Left renal cortex interstitium (tissue), 4 donors: Measurements from ENCODE around the gene VTI1B. TPM values are rescaled to one million over a fixed set of nuclear protein-coding genes. Genes with fewer than 3 reads are reported as not detected.

ENCODE experiments used
- DNase-seq, 4 donors: peaks; one replicate each; pipeline ENCODE4 v3.0.0-alpha.2; 2013; ENCODE audit warnings: low read depth in 4 of 4, low spot score in 2 of 4, missing footprints in 1 of 4
- polyA plus RNA-seq, 4 donors: library from polyadenylated mRNA; unstranded; fragments of 120-200 nt; gene quantifications; one replicate each; pipeline ENCODE4 v1.2.1, GENCODE V29; 2013; ENCODE audit not compliant: insufficient read length in 4 of 4

Gene VTI1B
- polyA plus RNA-seq, 4 donors = 99.0 to 130 (median 109) TPM

DNA sequence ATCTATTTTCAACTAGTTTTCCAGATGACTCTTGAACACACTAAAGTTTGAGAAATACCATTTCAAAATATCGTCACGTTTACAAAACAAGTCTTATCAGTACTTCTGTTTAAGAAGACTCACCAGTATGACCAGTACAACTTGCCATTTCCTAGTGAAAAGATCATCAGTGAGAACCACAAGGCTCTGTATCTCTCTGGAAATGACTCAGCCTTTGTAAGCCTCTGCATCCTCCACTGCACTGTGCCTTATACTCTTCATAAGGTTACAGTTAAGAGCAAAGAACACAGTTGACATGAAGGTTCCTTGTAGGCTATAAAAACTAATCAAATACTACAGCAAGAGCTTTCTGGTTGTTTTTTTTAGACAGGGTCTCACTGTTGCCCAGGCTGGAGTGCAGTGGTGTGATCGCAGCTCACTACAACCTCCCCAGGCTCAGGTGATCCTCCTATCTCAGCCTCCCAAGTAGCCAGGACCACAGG lies 5.7 kb upstream of the VTI1B start:
- DNase-seq = no peak

DNA sequence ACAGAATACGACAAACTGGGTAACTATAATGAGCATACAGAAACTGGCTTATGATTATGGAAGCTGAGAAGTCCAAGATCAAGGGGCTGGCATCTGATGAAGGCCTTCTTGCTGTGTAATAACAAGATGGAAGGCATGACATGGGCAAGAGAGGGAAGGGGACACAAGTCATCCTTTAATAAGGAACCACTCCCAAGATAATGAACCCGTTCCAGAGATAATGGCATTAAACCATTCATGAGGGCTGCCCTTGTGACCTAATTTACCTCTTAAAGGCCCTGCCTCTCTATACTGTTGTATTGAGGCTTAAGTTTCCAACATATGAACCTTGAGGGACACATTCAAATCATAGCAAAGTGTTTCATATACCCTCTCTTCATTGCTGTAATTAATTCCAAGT lies 4.6 kb upstream of the VTI1B start:
- DNase-seq = no peak

DNA sequence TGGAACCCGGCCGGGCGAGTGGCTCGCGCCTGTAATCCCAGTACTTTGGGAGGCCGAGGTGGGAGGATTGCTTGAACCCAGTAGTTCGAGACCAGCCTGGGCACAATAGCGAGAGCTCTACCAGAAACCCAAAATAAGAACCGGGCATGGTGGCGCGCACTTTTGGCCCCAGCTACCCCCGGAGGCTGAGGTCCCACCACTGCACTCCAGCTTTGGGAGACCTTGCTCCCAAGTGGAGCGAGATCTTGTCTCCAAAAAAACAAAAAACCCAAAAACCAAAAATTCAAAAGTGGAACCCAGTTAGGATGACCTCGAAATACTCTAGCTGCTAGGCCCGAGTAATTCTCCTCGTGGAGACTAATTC lies 769 bp upstream of the VTI1B start:
- DNase-seq = no peak

DNA sequence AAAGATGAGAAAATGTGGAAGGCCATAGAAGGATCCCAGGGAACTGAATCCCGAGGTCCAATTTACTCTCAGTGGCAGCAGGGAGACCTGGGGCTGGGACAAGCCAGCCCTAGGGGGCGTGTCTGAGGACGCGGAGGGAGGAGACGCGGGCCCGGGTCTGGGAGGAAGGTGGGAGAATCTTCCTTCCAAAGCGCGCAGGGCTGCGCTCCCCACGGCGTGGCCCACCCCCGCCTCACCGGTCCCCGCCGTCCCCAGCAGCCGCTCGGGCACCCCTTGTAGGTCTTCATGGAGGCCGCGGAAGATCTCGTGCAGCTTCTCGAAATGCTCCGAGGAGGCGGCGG lies 323 bp downstream of the VTI1B start:
- peak in 3 of 4 donors; percentile 45 to 70 (median 54) for DNase-seq

DNA sequence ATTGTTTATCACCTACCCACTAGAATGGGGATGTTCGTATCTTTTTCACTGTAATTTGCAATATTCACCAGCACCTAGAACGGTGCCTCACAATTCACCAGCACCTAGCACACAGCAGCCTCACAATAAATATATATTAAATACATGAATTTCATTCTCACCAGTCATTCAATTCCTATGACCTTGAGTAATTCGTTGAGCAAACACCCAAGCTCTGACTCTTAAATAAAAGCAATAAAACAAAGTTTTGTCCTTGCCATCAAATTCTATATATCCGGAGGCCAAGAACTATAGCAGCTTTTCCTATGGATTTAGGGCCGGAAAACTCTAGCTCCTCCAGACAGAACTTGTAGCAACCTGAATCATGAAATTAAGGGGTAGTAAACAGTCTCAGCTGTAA lies 981 bp downstream of the VTI1B start:
- no peak for DNase-seq

DNA sequence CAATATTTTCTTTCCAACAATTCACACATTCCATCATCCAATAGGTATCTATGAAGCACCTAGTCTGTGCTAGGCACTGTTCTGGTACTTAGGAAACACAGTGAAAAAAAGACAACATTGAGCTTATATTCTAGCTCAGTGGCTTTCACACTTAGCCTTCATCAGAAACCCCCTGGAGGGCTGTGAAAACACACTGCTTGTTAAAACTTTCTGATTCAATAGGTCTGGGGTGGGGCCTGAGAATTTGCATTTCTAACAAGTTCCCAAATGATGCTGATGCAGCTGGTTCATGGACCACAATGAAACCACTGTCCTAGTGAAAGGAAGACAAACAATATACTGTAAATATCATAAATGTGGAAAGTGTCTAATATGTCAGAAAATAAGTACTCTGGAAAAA lies 5.9 kb downstream of the VTI1B start:
- DNase-seq = no peak

DNA sequence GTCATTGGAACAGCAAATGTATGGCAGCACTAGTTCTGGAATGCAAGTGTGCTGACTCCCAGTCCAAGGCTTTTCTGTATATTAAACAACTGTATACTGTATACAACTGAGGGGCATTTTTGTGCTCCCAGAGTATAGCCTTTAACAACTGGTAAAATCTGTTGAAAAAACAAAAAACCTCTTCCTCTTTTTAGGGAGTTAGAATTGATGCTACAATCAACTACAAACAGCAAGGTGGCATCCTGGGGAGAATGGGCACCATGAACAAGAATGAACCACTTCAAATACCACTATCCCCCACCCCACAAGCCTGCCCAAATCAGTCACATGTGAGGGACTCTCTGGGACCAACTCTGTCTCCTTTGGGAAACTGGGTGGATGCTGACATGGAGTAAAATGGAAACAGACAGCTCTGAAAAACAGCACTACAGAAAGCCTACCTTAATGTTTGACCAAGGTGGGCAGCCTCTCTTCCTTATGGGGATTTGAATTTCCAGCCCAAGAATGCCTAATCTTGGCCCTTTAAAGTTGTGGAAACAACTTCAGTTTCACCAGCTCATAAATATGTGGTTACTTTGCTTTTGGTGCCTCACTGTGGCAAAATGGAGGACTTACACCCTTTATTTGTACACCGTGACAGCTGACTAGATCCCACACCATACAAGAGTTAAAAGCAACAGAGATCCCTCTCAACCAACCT lies 7.5 kb downstream of the VTI1B start:
- peak in 1 of 4 donors; percentile 52 for DNase-seq

DNA sequence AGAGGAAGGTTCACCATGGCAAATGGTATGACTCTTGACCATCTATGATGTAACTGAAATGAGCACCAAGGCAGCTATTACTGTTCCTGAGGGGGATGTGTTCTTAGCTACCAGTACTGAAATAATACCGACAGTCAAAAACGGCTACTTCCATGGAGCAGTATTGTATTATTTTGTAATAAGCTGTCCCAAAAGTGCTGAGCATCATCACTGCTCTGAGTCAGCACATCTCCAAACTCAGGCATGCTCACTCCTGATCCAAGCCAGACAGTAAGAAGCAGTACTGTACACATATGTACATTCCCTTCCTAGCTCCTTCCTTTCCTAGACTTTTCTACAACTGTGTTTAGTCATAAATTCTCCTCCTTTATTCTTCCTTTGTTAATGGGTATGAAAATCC lies 8.6 kb downstream of the VTI1B start:
- DNase-seq = no peak

DNA sequence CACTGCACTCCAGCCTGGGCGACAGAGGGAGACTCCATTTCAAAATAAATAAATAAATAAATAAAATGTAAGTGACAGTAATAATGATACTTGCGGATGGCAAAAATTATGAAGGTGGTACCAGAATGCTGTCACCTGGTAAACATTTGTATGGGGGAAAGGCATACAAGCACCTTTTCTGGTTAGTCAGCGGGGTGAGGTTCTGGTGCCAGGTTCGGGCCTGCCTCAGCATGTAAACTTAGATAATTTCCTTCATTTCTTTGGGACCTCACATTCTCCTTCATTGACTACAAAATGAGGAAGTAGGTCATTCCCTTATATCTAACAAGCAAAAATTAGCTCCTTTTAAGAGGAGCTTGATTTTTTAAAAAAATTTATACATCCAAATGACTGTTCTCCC lies 10.8 kb downstream of the VTI1B start:
- DNase-seq = no peak

DNA sequence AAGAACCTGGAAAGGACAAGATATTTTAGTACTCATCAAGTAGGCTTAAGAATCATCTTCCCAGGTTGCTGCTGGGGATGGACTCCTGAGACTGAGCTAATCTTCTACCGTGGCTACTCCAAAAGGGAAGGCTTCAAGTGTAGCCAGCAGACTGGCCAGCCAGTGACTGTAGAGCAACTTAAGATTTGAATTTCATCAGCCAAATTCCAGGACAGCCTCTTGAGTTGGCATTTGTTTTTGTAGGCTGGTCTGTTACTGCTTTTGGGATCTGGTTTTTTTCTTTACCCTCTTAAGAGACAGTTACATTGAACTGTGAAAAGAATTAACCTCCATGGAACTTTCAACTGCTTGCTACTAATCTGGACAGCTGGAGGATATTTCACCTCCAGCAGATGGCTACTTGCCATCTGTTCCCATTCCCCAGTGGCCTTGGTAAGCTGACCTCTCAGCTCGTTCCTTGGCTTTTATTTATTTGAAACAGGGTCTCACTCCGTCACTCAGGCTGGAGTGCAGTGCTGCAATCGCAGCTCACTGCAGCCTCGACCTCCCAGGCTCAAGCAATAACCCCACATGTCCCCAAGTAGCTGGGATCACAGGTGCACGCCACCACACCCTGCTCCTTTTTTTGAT lies 20.7 kb downstream of the VTI1B start:
- DNase-seq = no peak

DNA sequence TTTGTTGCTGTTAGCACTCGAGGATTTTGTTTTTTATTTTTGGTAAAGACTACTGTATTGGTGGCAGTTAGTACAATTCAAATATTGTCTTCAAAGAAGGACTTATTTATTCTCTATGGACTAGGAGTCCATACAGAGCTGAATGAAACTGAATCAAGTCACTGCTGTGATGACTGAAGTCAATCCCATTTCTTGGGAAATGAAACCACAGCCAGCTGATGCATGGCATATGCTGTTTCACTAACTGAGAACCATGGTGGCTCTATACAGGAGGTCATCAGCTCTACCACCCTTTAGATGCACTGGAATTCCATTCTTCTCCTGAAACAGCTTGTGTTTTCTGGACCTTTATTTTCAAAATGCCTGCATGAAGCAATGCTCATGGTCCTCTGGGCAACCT lies 22.2 kb downstream of the VTI1B start:
- DNase-seq = no peak

DNA sequence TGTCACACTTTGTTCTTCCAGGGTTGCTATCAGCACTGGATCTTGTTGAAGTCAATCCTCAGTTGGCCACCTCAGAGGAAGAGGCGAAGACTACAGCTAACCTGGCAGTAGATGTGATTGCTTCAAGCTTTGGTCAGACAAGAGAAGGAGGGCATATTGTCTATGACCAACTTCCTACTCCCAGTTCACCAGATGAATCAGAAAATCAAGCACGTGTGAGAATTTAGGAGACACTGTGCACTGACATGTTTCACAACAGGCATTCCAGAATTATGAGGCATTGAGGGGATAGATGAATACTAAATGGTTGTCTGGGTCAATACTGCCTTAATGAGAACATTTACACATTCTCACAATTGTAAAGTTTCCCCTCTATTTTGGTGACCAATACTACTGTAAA lies 23.7 kb downstream of the VTI1B start:
- no peak for DNase-seq

DNA sequence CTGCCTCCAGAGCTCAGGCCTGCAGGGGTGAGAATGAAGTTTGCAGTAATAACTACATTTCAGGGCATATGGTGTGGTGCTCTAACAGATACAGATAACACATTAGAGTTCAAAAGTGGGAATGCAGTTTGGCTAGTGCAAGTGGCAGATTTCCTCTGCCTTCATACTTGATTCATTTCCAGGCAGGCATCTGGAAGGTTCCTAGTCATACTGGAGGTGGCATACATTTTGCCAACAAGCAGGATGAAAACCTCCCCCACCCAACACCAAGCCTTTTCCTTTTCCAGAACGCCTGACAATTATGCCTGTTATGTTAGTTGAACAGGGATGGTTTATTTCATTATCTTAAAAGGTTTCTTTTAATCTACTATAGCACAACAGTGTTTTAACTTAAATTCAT lies 24.3 kb downstream of the VTI1B start:
- DNase-seq = no peak

DNA sequence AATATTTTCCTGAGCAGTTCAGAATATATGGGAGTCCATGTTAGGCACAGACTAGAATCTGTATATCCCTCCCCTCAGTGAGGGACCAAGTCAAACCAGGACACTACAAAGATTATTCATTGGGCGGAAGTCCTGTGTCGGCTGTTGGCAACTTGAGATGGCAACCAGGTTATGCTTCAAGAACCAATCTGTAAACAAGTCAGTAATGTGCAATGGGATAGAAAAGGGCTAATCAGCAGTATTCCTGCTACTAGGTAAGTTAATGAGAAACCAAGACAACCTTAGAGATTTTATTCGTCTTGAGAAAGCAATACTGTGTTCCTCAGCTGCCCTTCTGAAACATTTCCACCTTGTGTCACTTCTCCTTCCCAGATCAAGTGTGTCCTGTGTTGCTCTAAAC lies 28.3 kb downstream of the VTI1B start:
- no peak for DNase-seq

DNA sequence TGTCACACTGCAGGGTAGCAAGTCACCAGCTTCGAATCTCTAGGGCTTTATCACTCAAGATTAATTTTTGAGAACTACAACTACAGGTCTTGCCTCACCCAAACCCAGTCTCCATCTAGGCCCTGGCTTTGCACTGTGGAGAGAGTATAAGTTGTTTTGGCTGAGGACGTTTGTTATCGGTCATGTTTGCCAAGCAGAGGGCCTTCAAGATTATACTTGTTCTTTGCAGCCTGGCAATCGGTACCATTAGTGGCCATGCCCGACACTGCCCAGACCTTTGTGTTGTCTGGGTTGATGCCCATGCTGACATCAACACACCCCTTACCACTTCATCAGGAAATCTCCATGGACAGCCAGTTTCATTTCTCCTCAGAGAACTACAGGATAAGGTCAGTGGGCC lies 29.0 kb downstream of the VTI1B start:
- DNase-seq = no peak

DNA sequence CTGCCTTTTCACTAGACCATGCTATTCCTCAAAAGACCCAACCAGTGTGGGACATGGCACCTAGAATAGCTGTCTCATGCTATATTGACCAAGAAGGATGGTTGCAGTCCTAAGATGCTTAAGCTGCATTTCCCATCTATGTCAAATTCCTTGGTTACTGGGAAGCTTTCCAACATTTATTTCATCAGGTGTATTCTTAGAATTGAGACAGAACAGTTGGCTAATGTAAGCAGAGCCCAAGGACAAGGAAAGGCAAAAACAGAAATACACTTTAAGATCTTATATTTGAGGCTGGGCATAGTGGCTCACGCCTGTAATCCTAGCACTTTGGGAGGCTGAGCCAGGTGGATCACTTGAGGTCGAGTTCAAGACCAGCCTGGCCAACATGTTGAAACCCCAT lies 30.0 kb downstream of the VTI1B start:
- DNase-seq = no peak

DNA sequence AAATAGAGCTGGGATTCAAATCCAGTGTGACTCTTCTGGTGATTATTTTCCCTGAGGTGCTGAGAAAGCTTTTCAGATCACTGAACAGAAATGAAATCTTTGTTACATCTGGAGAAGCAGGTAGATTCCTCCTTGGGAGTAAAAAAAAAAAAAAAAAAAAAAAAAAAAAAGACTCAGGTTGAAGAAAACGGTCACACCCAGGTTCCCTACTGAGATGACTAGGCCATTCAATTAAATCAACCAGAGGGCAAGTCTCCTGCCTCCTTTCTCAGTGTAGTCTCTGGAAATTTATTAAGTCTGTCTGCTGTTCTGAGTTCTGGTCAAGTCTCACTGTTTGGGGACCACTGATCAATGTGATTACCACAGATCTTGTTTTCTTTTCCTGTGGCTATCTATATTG lies 30.7 kb downstream of the VTI1B start:
- DNase-seq = no peak

DNA sequence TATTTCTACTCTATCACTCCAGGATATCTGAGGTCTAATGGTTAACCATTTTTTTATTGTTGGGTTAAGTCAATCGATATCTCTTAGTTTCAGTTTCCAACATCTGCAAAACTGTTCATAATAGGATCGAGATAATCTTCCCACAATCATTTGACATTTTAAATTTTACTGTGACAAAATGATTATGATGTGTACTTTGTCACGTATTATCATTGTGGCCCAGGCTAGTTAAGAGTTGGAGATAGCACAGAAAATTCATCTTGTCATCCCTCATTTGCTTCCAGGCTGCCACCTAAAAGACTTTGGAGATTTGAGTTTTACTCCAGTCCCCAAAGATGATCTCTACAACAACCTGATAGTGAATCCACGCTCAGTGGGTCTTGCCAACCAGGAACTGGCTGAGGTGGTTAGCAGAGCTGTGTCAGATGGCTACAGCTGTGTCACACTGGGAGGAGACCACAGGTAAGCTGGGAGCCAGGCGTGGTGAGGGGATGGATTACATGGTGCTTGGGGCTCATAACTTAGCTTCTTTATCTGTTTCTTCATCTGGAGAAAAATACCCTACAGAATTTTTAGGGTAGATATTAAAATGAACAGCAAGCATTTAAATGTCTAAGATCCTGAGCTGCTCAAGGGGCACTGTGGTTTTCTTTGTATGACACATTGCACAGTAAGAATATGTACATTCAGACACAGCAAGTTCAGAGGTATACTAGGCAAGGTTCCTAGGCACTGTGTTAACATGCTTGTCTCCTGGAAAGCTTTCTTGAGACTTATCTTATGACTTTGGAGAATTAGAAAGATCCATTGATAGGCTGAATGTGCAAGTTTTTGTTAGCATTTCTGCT lies 32.3 kb downstream of the VTI1B start:
- no peak for DNase-seq

DNA sequence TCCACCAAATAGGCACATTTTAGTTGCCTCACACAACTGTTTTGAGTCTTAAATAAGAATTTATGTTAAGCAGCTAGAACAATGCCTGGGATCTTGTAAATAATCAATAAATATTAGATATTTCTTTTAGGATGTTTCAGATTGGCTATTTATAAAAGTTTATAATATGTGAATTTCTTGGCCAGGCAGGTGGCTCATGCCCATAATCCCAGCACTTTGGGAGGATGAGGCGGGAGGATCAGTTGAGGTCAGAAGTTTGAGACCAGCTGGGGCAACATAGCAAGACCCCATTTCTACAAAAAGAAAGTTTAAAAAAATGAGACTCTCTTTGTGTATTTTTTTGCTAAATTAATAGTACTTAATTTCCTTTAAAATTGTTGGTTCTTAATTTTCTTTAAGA lies 33.0 kb downstream of the VTI1B start:
- no peak for DNase-seq

DNA sequence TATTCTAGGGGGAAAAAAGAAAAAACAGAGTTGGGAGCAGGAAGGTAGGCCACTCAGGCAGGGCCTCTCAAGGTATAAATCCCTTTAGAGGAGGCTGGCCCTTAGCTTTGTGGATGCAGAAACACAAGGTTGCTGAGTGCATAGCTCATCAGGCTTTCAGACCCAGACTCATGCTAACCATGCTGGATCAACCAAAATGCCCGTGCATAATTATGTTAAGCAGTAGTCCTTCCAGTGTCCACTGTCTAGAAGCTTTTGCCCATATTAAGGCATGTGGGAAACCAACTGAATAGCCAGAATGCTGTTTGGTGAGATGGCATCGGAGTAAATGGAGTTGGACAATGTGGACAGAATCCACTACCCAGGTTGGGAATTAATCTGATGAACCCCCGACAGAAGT lies 35.8 kb downstream of the VTI1B start:
- no peak for DNase-seq

DNA sequence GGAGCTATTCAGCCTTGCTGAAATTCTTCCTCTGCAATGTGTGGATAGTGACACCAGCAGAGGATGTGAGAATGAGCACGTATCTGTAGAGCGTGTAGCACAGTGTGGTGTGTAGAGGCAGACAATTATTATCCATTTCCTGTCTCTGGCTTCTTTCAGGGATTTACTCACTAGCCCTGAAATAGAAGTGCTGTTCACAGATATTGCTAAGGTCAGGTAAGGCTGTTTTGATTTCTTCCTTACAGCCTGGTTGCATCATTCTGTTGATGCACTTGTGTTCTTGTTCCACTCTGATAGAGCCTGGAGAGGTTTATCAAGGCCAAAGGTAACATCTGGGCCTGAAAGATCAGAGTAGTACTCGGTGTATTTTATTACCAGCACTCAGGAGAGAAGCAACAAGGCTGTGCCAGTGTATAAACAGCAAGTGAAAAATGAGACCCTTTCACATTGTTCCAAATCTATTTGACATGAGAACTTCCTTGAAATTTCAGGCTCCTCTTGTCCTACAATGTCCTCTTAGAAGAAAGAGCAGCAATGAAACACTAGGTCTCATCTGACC lies 38.0 kb downstream of the VTI1B start:
- DNase-seq = no peak
